NCI-H524 (cell line): ENCODE results near the gene EIF3B.
"Not testable (repeated sequence)": the region's sequence is repeated elsewhere in the genome, so short reads cannot be mapped to it uniquely, and the experiment has no call there.

Source experiments
- DNase-seq, 2 experiments: peaks; one replicate each; lab custom pipeline; 2025; lab: John Stamatoyannopoulos, UW

EIF3B gene

DNA sequence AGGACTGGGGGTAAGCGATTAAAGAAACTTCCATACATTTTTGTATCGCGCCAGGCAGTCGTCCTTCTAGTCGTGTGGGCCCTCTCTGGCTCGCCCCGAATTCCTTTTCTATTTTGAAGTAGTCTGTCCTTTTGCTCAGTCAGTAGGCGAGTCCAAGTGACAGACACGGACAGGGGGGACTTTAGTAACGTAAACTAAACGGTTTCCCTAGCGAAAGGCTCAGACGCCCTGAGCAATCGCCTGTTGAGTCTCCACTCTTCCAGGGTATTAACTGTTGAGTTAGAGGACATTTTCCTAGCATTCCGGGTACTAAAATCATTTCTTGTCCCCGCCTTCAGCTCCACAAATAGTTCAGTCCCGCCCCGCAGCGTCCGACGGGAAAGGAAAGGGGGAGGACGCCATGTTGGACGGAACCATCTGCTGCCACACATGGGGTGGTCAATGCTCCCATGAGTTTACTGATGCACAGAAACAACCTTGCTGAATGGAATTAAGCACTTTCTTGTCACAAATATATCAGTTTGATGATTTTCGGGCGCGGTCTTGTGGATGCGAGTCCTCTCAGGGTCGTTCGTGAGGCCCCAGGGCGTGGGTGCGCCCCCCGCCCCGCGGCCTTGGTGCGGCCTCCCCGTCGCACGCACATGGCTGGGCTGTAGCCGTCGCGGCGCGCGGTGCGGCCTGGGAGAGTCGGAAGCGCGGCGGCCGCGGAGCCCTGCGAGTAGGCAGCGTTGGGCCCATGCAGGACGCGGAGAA, at the start of gene EIF3B:
TSS of gene EIF3B (plus strand) at position 642 of the 753 bp plus-strand sequence. CDS start at position 737, 95 bp downstream.
- peak; percentile 84 to 87 for DNase-seq

DNA sequence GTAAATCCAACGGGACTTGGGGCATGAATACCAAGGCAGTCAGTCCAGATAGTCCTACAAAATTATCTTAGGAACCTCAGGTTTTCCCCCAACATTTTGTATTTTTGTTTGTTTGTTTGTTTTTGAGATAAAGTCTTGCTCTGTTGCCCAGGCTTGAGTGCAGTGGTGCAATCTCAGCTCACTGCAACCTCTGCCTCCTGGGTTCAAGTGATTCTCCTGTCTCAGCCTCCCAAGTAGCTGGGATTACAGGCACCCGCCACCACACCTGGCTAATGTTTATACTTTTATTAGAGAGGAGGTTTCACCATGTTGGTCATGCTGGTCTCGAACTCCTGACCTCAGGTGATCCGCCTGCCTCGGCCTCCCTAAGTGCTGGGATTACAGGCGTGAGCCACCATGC, 49.4 kb upstream of the EIF3B start:
- DNase-seq: not testable (repeated sequence)

GRCh38 chr7:2306688-2307087, 47.9 kb upstream of the EIF3B start:
- DNase-seq: no peak

DNA sequence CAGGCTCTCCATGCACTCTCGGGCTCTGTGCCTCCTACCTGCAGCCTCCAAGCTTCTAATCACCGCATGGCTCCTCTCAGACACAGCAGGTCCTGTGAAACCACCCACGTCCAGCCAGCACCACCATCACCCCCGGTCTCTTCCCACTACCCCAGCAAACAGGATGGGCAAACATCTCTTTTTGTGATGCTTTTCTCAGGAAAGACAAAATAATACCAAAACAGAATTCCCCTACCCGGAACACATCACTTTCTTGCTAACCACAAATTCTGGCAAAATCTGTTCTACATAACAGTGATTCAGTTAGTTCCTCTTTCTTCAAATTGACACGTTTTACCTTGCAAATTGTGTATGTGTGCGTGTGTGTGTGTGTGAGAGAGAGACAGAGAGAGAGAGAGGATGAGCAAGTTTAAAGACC, 46.9 kb upstream of the EIF3B start:
- no peak for DNase-seq

DNA sequence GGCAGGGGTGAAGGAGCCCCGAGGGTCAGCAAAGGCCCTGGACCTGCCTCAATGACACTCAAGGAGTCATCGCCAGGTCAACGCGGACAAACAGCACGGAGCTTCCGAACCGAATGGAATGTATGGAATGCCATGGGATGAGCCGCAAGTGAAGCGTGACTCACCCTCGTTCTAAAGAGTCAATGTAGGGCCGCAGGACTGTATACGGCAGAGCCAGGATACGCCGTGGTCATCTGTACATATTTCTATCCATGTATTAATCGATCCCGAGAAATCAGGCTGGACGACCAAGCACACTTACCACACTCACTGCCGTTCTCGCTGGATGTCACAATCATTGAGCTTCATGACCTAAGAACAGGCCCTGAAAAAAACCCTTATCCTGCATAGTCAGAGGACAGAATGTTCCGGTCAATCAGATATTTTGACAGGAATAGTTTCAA, 44.7 kb upstream of the EIF3B start:
- DNase-seq: no peak

DNA sequence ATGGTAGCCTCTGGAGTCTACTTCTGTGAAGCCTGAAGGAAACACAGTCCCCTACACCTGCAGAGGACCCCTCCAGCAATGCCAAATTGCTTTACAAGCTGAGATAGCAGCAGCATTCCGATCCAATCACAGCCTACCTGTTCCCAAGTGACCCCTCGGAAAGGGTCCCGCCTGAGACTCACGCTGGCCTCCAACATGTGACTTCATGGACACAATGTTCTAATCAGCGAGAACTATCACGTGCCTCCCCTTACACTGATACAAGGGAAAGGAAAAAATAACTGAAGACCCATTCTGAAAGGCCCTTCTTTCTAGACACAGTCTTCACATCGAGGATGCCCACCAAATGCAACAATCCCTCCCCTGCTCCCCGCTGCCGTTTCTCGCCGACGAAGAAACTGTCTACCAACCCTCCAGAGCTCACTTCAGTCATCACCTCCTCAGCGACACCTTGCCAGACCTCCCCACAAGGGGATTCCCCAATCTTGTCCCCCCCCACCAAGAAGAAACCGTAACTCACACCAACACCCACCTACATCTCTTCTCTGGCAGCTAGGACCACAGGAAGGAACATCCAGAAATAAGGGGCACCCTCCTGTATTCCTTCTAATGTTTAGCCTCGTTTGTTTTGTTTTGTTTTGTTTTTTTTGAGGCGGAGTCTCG, 42.2 kb upstream of the EIF3B start:
- DNase-seq: no peak

DNA sequence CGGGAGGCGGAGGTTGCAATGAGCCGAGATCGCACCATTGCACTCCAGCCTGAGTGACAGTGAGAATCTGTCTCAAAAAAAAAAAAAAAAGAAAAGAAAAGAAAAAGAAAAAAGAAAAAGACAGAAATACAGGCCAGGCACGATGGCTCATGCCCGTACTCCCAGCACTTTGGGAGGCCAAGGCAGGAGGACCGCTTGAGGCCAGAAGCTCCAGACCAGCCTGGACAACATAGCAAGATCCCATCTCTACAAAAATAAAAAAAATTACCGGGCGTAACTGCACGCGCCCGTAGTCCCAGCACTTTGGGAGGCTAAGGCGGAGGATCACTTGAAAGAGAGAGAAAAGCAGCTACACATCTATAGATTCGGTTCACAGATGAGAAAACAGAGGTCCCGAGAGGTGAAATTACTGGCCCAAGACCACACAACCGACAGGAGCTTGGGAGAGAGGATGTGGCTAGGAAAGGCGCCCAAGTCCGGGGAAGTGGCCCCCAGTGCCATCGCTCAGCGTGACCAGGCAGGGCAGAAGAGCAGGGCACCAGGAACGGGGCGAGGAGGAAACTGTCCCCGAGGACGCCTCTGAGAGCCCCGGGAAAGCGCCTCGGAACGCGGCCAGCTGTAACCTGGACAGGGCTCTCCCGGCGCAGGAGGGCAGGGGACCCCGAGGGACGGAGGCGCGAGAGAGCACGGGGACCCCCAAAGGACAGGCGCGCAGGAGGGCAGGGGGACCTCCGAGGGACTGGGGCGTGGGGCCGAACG, 41.0 kb upstream of the EIF3B start:
- no peak for DNase-seq

- DNase-seq: peak; percentile 70 to 72
Measured at GRCh38 chr7:2314209-2314955, 40.2 kb upstream of the EIF3B start, which contains the start of gene SNX8. Gene SNX8, minus strand, starts transcription at chr7:2314441. Its CDS starts 20 bp downstream, at chr7:2314421.

GRCh38 chr7:2314956-2315530, 39.6 kb upstream of the EIF3B start:
- not testable (repeated sequence) for DNase-seq

DNA sequence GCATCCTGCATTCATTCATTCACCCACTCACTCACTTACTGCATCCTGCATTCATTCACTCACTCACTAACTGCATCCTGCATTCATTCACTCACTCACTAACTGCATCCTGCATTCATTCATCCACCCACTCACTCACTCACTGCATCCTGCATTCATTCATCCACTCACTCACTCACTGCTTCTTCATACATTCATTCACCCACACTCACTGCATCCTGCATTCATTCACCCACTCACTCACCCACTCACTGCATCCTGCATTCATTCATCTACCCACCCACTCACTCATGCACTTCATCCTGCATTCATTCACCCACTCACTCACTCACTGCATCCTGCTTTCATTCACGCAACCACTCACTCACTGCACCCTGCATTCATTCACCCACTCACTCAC, 38.8 kb upstream of the EIF3B start:
- no peak for DNase-seq

- no peak for DNase-seq
Measured at GRCh38 chr7:2316578-2316977, 38.0 kb upstream of the EIF3B start.

GRCh38 chr7:2317556-2318293, 36.9 kb upstream of the EIF3B start:
- DNase-seq: no peak

GRCh38 chr7:2321020-2321419, 33.6 kb upstream of the EIF3B start:
- DNase-seq: peak in 1 of 2 experiments; percentile 4

GRCh38 chr7:2325162-2325561, 29.5 kb upstream of the EIF3B start:
- DNase-seq: no peak

DNA sequence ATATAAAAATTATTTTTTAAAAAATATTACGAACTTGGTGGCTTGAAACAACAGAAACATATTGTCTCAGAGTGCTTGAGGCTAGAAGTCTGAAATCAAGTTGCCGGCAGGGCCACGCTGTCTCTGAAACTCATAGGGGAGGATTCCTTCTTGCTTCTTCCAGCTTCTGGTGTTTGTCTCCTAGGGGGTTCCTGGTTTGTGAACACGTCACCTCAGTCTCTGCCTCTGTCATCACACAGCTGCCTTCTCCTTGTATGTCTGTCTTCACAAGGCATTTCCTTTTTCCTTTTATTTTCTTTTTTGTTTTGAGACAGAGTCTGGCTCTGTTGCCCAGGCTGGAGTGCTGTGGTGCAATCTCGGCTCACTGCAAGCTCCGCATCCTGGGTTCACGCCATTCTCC, 27.7 kb upstream of the EIF3B start:
- DNase-seq: no peak

- no peak for DNase-seq
Measured at GRCh38 chr7:2330493-2330892, 24.1 kb upstream of the EIF3B start.

DNA sequence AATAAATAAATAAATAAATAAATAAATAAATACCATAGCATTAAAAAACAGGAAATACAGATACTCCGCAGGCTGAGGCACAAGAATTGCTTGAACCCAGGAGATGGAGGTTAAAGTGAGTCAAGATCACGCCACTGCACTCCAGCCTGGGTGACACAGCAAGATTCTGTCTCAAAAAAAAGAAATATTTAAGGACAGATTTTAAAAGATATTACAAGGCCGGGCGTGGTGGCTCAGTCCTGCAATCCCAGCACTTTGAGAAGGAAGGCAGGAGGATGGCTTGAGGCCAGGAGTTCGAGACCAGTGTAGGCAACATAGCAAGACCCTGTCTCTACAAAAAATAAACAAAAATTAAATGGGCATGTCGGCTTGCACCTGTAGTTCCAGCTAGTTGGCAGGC, 22.9 kb upstream of the EIF3B start:
- DNase-seq: no peak

- not testable (repeated sequence) for DNase-seq
Measured at GRCh38 chr7:2332606-2333231, 21.9 kb upstream of the EIF3B start.

- no peak for DNase-seq
Measured at GRCh38 chr7:2336626-2337299, 17.9 kb upstream of the EIF3B start.
